Activated T-cell treated with anti-CD3 and anti-CD28 coated beads, Interleukin-2, amount 50 U/mL, for 1 hour (primary cell): ENCODE results near the gene ATP10B.
"Not testable (repeated sequence)": the region's sequence is repeated elsewhere in the genome, so short reads cannot be mapped to it uniquely, and the experiment has no call there.

Experiments
- DNase-seq: peaks from one replicate; pipeline ENCODE4 v3.0.0-alpha.2; 2020

The ATP10B gene

DNA sequence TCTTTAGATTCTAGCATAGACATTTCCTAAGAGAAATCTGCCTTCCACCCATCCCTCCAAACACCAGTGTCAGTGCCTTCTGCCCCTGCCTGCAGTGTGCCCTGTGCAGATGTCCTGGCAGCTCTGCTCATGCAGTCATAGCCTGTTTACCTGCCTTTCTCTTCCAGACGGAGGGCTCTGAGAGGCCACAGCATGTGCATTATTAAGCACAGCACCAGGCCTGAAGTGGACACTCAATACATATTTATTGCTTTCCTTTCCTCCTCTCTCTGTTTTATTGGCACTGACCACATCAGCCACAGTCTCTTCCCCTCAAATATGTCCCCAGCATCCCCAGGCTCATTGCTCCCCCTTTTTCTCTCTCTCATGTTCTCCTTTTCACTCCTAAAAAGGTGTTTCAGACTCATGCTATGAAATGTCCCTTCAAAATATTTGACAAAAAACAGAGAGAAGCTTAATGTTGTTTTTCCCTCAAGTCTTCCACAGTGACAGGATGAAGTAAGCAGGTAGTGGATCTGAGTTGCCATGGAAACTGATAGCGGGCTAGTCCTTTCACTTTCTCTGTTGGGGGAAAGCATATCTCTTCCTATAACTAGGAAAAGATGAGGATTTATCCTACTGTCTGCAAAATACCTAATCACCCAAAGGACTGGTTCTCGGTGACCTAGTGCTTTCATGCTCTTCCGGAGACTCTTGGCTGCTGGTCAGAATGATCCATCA, 100.9 kb downstream of the ATP10B start:
- DNase-seq = no peak

GRCh38 chr5:160749682-160750081, 102.3 kb downstream of the ATP10B start:
- no peak for DNase-seq

DNA sequence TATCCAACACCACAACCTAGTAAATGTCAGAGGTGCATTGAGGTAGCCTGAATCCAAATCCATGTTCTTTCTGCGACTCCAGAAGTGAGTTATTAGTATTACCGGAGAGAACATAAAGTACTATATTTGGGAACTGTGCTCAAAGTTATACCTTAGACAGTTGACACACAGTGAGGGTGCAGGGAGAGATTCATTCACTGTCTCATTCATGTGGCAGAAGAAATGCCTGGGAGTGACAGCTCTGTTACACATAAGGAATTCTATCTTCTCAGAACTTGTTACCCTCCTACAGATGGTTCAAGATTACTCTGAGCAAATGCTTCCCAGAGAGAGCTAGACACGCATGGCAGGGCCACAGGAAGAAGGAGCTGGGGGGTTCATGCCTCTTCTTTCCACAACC, 103.0 kb downstream of the ATP10B start:
- DNase-seq = no peak

- DNase-seq = no peak
Observed at GRCh38 chr5:160747987-160748386, 104.0 kb downstream of the ATP10B start.

DNA sequence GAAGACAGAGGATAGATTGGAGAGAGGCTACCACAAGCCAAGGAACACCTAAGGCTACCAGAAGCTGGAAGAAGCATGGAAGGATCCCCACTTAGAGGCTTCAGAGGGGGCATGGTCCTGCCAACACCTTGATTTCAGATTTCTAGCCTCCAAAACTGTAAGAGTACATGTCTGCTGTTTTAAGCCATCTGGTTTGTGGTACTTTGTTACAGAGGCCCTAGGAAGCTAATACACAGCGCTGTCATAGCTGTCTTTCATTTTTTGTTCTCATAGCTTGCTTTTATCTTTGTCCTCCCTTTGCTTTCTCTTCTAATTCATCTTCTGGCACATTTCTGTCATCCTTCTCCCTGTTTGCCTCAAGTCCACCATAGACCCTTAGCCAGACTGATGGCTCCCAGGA, 104.5 kb downstream of the ATP10B start:
- no peak for DNase-seq

GRCh38 chr5:160744268-160745101, 107.5 kb downstream of the ATP10B start:
- no peak for DNase-seq

GRCh38 chr5:160743027-160743426, 109.0 kb downstream of the ATP10B start:
- no peak for DNase-seq

DNA sequence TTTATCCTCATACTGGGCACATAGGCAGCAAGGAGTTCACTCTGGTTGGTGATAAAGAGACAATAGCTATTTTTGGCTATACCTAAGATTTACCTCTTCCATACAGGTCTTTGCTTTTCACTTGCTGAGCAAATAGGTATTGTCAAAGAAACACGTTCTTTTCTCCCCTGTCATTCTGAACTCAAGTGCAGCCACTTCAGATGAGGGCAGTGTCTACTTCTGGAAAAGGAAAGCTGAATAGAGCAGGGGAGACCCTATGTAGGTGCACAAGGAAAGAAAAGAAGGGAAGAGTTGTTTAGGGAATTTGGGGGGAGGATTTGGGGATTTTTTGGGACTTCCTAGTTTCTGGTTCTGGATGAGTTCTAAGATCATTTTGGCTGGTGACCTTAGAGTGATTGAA, 109.6 kb downstream of the ATP10B start:
- no peak for DNase-seq

GRCh38 chr5:160727296-160727997, 124.6 kb downstream of the ATP10B start:
- DNase-seq = no peak

DNA sequence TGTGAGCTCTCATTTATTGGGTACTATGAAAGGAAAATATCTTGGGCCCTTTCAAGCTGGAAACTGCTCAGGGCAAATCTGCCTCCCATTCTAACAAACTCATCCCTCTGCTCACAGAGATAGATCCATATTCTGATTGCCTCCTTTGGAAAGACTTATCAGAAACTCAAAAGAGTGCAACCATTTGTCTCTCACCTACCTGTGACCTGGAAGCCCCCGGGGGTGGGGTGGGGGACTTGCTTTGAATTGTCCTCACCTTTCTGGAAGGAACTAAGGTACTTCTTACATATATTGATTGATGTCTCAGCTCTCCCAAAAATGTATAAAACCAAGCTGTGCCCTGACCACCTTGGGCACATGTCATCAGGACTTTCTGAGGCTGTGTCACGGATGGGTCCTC, 125.3 kb downstream of the ATP10B start:
- DNase-seq = no peak

- DNase-seq = no peak
Observed at GRCh38 chr5:160720822-160721221, 131.2 kb downstream of the ATP10B start.

- DNase-seq = not testable (repeated sequence)
Observed at GRCh38 chr5:160715508-160715907, 136.5 kb downstream of the ATP10B start.

DNA sequence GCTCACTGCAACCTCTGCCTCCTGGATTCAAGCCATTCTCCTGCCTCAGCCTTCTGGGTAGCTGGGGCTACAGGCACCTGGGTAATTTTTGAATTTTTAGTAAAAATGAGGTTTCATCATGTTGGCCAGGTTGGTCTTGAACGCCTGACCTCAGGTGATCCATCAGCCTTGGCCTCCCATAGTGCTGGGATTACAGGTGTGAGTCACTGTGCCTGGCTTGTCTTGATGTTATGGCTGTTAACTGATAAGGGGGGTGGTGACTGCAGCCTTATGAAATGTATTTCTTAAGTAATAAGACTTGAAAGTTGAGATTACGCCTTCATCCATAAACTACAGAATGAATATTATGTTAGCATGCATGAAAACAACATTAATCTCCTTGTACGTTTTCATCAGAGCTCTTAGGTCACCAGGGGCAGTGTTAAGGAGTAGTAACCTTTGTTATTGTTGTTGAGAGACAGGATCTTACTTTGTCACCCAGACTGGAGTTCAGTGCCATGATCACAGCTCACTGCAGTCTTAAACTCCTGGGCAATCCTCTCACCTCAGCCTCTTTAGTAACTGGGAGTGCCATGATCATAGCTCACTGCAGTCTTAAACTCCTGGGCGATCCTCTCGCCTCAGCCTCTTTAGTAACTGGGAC, 148.3 kb downstream of the ATP10B start:
- DNase-seq = no peak

DNA sequence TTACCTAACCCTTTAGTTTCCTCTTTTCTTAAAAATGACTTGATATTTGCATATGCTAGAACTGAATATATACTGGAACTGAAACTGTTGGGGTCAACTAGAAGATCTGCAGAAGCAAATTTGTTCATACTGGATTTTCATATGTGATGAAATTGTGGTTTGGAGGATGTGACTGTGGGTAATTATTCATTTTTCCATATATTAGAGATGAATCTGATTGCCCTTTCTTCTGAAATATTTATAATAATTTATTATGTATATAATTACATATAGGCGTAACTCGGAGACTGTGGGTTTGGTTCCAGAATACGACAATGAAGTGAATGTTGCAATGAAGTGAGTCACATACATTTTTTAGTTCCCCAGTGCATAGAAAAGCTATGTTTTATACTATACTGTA, 149.1 kb downstream of the ATP10B start:
- DNase-seq = no peak

- DNase-seq = no peak
Observed at GRCh38 chr5:160702311-160702803, 149.7 kb downstream of the ATP10B start.

GRCh38 chr5:160701403-160701802, 150.6 kb downstream of the ATP10B start:
- no peak for DNase-seq

- no peak for DNase-seq
Observed at GRCh38 chr5:160699301-160699700, 152.7 kb downstream of the ATP10B start.

- no peak for DNase-seq
Observed at GRCh38 chr5:160697281-160697680, 154.7 kb downstream of the ATP10B start.

- no peak for DNase-seq
Observed at GRCh38 chr5:160694896-160695295, 157.1 kb downstream of the ATP10B start.

GRCh38 chr5:160693831-160694465, 158.1 kb downstream of the ATP10B start:
- no peak for DNase-seq

DNA sequence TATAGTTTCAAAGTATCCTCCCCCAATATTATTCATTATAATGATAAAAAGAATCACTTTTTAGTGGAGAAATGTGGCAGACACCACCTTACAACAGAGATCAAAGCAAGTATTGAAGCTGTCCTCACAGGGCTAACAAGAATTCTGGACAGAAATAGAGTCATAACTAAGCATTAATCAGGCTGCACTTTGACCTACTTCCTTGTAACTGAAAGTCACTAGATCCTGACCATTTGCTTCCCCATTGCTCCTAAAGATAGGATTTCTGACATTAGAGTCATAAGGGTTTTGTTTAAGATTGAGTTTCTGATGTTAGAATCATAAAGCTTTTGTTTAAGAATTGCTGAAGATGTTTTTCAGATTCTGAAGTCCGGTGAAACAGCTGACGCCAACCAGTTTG, 159.7 kb downstream of the ATP10B start:
- no peak for DNase-seq

DNA sequence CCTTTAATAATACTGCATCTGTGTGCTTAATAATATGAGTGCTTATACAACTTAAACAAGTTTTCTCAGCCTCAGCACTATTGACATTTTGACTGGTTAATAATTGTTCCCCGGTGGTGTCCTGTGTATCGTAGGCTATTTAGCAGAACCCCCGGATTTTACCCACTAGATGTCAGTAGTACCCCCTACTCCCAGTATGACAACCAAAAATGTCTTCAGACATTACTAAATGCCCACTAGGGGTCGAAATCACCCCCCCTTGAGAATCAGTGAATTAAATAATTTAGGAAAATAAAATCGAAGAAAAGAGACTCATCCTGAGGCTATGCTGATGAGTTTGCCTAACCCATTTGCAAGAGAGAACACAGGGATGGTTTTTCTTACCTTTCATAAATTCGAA, 166.3 kb downstream of the ATP10B start:
- no peak for DNase-seq

GRCh38 chr5:160685219-160685618, 166.8 kb downstream of the ATP10B start:
- no peak for DNase-seq
